H1 (cell line): Measurements from ENCODE around the gene RERG.

ENCODE experiments used
- BRCA1 ChIP-seq: IDR thresholded peaks from 2 replicates; pipeline ENCODE4 v1.6.1; 2012; ENCODE audit warnings: low read depth, low read length, improper control_type of control experiment
- CTCF ChIP-seq, 3 experiments: IDR thresholded peaks; 1 replicate in 2 of 3; 2 replicates in 1 of 3; pipeline versions ENCODE4 v1.5.1 to v1.6.1; 2011; ENCODE audit warnings: low read length in 3 of 3, mild to moderate bottlenecking in 3 of 3, inconsistent platforms in 2 of 3, low read depth in 1 of 3, moderate library complexity in 1 of 3; ENCODE audit not compliant: insufficient read depth in 1 of 3; ENCODE audit errors: control extremely low read depth in 1 of 3
- EP300 ChIP-seq, 2 experiments: IDR thresholded peaks; 1 replicate in 1 of 2; 2 replicates in 1 of 2; pipeline ENCODE4 v1.6.1; 2011 to 2012; ENCODE audit warnings: low read depth in 2 of 2, low read length in 2 of 2, mild to moderate bottlenecking in 2 of 2, borderline replicate concordance in 1 of 2, inconsistent platforms in 1 of 2, moderate library complexity in 1 of 2
- JUND ChIP-seq: IDR thresholded peaks from 2 replicates; pipeline ENCODE4 v1.6.1; 2011; ENCODE audit warnings: mild to moderate bottlenecking, improper control_type of control experiment, low read length
- KDM5A ChIP-seq: fragments of 200-600 bp; IDR thresholded peaks from 2 replicates; pipeline ENCODE4 v1.7.1; 2012; ENCODE audit warnings: mild to moderate bottlenecking, low read length, inconsistent platforms, mixed read lengths
- MAFK ChIP-seq: IDR thresholded peaks from 2 replicates; pipeline ENCODE4 v1.6.1; 2012; ENCODE audit warnings: low read depth, mild to moderate bottlenecking, improper control_type of control experiment, low read length
- POLR2A ChIP-seq, 2 experiments: IDR thresholded peaks; 1 replicate in 1 of 2; 2 replicates in 1 of 2; pipeline ENCODE4 v1.6.1; 2011; ENCODE audit warnings: low read depth in 2 of 2, low read length in 2 of 2, mild to moderate bottlenecking in 2 of 2; ENCODE audit errors: control extremely low read depth in 1 of 2
- POLR2AphosphoS5 ChIP-seq: IDR thresholded peaks from 2 replicates; pipeline ENCODE4 v1.6.1; 2011; ENCODE audit warnings: low read depth, low read length
- RXRA ChIP-seq: IDR thresholded peaks from 2 replicates; pipeline ENCODE4 v1.6.1; 2011; ENCODE audit warnings: low read depth, mild to moderate bottlenecking, low read length, moderate library complexity; ENCODE audit not compliant: insufficient read depth
- TAF1 ChIP-seq: IDR thresholded peaks from 2 replicates; pipeline ENCODE4 v1.6.1; 2011; ENCODE audit warnings: mild to moderate bottlenecking, low read depth, low read length

- TF ChIP-seq POLR2A (IDR thresholded peaks at IDR 0.05; ENCODE audit: control extremely low read depth in 1 of 2, low read depth in 2 of 2, low read length in 2 of 2) (no peak), RXRA (no peak), MAFK (no peak), TAF1 (no peak), POLR2AphosphoS5 (no peak), JUND (no peak), BRCA1 (no peak), CTCF (IDR thresholded peaks at IDR 0.05; ENCODE audit: control extremely low read depth in 1 of 3, insufficient read depth in 1 of 3, low read depth in 1 of 3, low read length in 3 of 3) (no peak), EP300 (IDR thresholded peaks at IDR 0.05; ENCODE audit: borderline replicate concordance in 1 of 2, low read depth in 2 of 2, low read length in 2 of 2) (no peak), KDM5A (no peak)
Observed at GRCh38 chr12:15116983-15117382, 104.2 kb downstream of the RERG start.
